HG03108 (cell line): Measurements from ENCODE around the gene EVA1C.
"Not testable (repeated sequence)": the region's sequence is repeated elsewhere in the genome, so short reads cannot be mapped to it uniquely, and the experiment has no call there.

Source experiments
- ATAC-seq: cut with Tn5 transposase; IDR thresholded peaks from one replicate; pipeline ENCODE4 v1.9.1; 2021; ENCODE audit warnings: moderate library complexity; ENCODE audit not compliant: unreplicated experiment

The EVA1C gene

DNA sequence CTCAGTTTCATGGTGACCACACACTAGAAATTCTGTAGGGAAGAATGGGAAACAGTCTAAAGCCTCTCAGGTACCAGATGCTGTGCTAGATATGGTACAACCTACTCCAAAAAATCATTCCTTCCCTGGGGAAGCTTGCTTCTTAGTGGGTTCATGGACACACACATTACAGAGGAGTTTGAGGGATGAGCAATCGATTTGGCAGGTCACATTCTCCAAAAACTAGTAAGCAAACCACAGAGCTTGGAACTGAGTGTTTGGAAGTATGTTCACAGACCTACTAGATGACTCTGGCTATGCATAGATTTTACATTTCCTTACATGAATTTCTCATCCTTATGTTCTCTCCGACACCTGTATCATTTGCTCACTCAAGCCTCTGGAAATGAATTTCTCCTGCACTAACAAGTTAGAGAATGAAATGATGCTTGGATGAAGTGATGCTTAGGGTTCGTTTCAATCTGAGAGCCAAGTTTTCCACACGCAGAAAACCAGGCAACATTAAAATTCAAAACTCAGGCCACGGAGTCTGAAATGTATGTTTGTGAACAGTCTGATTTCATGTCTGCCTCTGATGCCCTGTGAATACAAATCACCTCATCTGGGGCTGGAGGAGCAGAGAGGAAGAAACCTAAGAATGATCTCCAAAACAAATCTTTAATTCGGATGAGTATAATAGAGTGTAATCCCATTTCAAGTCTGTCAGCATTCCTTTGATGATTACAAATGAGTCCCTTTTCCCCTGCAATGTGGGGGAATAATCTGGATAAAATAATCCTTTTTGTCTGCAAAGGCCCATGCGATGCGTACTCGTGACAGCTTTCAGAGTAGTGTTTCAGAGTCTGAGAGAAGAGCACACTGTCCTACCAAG lies 11.0 kb downstream of the EVA1C start:
- ATAC-seq = no peak

DNA sequence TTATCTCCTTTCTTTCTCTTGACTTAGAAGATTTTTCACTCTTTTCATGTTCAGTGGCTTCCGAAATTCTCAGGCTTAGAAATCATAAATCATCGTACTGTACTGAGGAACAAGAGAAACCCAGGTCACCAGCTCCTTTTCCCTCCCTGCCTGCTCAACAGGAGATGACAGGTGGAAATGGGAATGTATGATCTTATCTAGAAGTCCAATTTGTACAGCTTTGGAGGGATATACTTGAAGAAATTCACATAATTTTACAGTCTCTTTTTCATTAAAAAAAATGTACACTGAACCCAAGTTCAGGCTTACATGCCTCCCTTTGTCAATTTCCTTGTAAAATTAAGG lies 11.7 kb downstream of the EVA1C start:
- no peak for ATAC-seq

DNA sequence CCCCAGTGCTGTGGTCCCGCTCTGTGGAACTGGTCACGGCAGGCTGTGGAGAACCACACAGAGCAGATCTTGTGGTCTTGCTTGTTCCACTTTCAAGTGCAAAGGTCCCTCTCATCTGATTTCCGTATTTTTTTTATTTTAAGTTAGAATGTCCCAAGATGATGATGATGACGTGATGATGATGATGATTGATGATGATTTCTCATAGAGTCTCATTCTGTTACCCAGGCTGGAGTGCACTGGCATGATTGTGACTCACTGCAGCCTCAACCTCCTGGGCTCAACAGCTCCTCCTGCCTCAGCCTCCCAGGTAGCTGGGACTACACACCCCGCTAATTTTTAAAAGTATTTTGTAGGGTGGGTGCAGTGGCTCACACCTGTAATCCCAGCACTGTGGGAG lies 12.2 kb downstream of the EVA1C start:
- ATAC-seq = no peak

DNA sequence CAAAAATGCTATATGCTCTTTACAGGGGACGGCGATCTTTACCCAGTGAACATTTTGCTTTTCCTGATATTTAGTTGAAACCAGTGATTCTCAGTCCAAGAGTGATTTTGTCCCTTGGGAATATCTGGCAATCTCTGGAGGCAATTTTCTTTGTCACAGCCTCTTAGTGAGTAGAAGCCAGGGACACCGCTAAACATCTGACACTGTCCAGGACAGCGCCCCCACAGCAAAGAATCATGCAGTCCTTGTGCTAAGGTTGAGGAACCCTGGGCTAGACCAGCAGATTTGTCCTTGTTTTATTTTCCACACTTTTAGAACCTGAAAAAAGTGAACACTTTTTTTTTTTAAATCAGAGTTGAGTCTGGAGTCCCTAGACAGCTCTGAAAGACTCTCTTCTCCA lies 13.1 kb downstream of the EVA1C start:
- no peak for ATAC-seq

DNA sequence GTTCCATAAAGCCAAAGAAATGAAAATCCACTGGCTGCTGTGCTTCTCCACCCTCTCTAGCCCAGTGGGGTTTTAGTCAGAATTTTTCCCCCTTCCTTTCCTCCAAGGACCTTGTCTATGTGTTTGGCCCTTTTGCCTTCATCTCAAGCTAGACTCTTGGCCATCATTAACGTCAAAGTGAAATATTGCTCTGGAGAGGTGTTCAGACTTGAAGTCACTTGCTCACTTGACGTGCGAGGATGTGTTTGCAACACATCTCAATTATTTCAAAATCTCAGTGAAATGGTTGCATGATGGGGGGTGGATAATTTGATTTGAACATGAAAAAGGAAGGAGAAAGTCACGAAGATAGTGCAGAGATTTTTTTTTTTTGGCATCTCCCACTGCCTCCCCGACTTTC lies 13.6 kb downstream of the EVA1C start:
- no peak for ATAC-seq

DNA sequence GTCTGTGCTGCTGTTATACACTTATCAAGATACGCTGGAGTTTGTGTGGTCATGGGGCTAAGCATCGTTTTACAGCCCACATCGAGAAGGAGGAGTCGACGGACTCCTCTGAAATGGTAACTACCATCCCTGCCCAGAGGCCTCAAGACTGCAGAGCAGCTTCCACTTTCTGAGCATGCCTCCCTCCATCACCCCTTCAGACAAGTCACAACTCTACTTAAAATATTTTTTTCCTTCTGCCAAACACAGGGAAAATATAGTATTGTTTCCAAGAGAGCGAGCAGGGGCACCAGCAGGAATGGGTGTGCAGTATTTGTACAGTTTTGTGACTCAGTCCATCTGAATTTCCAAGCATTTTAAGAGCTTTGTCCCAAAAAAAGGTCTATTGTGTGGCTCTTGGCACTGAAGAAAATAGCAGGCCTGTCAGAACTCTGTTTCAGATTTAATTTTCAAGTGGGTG lies 14.1 kb downstream of the EVA1C start:
- ATAC-seq = no peak

DNA sequence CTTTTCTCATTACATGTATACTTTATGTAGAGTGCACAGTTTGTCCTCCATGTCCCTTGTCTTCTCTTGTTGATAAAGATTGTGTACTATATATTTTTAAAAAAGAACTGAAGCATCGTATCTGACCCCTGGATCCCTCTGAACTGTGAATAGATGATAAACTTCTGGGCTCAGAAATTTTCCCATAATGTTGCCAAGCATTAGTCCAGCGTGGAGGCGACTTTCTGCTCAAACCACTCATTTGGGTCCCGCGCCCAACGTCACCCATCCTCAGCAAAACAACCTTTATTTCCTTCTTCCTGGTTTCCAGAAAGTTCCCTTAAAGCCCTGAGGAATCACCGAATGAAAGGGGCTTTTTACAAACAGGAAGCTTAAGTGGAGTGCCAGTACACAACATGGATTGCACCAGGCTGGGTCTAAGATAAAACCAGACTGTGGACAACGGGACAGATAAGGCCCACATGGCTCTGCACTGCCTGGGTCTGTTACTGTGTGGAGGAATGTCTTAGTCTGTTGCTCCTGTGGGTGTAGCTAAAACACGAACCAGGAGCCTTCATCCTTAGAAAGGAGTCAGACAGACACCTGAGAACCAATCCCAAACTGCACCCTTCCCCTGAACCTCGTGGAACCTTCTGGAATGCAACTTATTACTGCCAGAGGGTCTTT lies 15.6 kb downstream of the EVA1C start:
- ATAC-seq = no peak

DNA sequence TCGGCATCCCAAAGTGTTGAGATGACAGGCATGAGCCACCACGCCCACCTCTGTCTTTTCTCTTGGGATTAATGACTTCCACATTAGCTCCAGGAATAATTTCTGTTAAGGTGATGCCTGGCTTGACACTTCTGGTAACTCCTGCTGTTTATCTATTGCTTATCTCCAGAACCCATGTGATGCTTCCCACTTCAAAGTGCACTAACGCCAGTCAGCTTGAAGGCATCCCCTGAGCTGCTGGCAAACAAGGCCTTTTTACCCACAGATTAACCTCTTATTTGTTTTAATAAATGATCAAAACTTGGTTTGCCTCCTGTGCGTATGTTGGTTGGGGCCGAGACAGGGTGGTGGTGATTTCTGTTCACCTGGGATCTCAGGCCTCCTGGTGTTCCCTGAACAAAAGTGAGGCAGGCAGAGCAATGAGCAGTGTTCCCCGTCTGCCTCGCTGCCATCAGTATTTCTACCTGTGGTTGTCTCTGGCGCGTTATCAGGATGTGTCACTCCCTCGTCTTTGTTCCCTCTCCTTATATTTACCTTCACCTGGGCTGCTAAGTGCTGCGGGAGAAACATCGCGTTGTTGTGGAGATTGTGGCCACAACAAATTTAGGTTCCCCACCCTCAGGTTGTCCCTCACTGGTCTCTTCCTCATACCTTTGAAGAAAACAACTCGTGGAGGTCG lies 20.6 kb downstream of the EVA1C start:
- ATAC-seq = not testable (repeated sequence)

DNA sequence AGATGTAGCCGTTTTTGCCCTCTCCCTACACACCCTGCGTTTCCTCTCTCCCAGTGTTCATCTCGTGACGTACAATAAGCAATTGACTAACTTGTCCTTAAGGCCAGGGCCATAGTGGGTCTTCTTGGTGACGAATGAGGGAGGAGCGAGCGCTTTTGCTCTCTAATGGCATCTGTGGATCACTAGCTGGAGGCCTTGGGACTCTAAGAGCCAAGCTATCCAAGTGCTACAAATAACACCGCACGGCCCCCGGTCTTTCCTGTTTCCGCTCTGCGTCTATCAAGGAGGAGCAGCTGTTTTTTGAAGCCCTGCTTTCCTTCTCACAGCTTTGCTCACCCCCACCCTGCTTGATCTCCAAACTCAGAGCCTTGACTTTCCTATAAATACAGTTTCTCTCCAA lies 25.2 kb downstream of the EVA1C start:
- ATAC-seq = no peak

DNA sequence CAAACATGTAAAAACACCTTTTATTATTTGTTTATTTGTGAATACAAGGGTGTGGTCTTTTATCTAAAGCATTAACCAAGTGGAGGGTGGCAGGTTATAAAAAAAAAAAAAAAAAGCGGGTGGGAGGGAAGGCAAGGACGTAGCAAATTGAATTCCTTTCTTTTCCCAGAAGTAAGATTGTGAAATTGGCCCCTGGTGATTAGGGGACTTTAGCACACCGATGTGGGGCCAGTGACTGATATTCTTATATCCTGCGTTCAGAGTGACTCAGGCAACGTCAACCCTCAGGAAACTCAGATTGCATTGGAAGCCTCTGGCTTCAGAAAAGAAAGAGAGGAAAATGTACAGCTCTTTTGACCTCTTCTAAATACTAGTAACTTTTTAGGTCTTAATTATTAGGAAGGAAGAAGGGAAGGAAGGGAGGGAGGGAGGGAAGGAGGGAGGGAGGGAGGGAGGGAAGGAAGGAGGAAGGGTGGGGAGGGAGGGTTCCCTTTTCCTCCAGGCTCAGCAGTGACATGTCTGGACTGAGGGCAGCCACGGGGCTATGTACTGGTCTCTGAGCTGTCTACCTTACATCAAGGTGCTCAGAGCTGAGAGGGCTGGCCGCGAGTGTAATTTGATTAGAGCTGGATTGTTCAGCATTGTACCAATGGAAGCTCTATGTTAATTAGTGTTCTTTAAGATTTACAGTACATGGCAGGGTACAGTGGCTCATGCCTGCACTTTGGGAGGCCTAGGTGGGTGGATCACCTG lies 30.2 kb downstream of the EVA1C start:
- no peak for ATAC-seq

DNA sequence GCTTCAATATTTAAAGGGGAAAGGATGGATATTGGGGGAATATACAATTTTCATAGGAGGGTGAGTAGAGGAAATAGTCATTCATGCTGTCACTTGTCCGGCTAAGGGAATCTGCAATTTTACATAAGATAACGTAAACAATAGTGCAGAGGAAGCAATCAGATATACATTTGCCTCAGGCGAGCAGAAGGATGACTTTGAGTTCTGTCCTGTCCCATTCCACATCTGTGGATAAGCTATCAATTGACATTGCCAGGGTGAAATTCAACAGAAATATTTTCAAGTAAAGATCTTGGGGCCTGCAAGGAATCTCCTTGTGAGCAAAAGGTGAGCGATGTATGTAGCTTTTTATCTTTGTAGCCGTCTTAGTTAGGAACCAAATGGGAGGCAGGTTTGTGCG lies 32.6 kb downstream of the EVA1C start:
- ATAC-seq = no peak

DNA sequence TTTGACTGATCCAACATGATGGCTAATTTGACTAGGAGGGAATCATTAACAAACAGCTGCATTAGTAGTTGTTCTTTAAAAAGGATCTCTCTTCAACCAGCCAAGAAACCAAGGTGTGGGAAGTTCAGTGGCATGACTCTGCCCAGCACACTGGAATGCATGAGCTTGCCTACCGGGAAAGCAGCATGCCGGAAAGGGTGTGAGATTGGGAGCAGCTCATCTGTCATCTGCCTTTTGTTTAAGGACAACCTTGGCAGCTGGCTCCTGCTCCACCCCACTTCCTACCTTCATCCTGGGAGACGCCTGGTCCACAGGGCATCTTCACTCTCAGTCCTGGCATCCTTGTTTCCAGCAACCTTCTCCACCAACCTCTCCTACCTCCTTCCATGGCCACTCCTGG lies 33.9 kb downstream of the EVA1C start:
- not testable (repeated sequence) for ATAC-seq

DNA sequence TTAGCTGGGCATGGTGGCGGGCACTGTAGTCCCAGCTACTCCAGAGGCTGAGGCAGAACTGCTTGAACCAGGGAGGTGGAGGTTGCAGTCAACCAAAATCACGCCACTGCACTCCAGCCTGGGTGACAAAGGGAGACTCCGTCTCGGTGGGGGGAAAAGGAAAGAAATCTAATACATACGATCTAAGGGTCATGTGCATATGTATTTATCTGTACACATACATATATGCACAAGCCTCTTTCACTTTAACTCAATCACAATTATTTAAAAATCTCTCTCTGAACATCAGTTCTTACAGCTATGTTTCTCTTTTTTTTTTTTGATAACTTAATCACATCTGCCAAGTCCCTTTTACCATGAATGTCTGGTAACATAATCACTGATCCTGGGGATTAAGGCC lies 34.7 kb downstream of the EVA1C start:
- no peak for ATAC-seq

DNA sequence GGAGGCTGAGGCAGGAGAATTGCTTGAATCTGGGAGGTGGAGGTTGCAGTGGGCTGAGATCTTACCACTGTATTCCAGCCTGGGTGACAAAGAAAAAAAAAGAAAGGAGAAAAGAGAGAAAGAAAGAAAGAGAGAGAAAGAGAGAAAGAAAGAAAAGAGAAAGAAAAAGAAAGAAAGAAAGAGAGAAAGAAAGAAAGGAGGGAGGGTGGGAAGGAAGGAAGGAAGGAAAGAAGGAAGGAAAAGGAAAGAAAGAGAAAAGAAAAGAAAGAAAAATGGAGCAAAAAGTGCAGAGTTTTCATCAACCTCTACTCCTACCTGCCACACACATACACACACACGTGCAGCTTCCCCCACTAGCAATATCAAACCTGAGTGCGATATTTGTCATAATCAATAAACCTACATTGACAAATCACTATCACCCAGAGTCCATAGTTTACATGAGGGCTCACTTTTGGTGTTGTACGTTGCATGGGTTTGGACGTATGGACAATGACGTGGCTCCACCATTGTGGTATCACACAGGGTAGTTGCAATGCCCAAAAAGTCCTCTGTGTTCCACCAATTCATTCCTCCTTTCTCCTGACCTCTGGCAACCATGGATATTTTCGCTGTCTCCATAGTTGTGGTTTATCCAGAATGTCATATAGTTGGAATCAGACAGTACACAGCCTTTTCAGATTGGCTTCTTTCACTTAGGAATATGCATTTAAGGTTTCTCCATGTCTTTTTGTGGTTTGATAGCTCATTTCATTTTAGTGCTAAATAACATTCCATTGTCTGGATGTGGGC lies 36.5 kb downstream of the EVA1C start:
- no peak for ATAC-seq

DNA sequence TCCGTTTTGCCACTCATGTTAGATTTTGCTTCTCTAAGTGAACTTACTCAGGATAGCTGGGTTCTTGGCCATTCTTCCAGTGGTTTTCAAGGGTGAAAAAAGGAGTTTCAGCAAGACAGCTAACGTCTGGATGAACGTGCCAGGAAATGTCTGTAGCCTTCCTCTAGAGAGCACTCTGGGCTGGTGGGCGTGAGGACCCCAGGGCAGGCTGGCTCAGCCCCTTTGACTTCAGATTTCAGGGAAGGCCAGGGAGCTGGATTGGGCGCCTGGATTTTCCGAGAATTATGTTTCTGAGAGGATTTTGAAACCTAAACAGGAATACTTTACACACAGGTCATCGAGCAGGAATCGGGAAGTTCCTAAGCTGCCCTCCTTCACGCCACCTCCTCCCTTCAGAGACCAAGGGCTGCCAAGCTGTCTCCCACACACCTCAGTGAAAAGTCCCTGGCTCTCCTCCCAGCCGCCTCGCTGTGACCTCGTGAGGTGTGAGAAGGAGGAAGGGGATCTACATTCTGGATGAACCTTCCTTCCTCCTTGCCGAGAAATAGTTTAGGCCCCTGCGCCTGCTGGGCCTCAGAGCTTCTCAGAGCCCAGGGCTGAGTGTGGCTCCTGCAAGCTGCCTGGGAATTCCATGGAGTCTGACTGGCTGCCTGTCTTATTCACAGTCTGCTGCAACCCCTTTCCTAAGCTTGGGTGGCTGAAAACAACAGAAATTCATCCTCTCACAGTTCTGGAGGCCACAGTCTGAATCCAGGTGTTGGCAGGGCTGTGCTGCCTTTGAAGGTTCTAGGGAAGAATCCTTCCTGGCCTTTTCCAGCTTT lies 38.6 kb downstream of the EVA1C start:
- ATAC-seq = not testable (repeated sequence)

DNA sequence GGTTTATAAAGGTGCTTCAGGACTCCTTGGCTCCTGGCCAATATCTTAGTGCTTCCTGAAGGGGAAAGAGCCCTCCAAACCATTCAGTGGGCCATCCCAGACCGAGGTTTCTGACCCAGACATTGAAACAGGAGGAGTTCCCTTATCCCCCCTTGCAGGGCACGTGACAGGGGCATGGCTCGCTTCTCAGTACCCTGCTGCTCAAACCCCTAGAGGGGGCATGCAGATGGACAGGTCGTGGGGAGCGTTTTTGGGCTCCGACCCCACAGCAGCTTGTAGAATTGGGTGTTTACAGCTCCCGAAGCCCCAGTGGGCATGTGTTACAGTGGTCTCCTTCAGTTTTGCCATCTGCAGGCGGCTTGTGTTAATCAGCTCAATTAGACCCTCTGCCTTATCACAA lies 39.7 kb downstream of the EVA1C start:
- ATAC-seq = not testable (repeated sequence)

DNA sequence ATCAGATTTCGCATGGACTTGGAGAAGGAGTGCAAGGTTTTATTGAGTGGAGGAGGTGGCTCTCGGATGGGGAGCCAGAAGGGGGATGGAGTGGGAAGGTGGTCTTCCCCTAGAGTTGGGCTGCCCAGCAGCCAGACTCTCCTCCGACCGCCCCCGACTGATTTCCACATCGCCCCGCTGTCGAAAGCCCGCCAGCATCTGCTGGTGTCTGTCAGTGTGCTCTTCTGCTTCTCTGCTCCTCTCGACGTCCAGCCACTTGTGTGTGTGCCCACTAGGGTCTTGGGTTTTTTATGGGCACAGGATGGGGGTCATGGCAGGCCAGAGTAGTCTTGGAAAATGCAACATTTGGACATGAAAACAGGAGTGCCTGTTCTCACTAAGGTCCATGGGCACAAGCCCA lies 40.1 kb downstream of the EVA1C start:
- ATAC-seq = no peak

DNA sequence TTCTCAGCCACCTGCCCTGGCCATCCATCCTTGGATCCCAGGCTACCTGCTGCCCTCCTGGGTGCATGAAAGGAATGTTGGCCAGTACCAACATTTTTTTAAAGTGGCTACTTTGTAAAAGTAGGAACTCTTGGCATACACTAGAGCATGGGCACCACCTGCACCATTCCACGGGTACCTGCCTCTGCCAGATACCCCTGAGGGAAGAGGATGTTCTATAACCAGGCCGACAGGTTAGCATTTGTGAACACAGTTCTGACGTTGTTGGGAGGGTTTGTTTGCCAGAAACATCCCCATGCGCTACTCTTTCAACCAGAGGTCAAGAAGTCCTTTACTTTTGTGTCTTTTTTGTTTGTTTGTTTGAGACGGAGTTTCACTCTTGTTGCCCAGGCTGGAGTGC lies 43.0 kb downstream of the EVA1C start:
- no peak for ATAC-seq

DNA sequence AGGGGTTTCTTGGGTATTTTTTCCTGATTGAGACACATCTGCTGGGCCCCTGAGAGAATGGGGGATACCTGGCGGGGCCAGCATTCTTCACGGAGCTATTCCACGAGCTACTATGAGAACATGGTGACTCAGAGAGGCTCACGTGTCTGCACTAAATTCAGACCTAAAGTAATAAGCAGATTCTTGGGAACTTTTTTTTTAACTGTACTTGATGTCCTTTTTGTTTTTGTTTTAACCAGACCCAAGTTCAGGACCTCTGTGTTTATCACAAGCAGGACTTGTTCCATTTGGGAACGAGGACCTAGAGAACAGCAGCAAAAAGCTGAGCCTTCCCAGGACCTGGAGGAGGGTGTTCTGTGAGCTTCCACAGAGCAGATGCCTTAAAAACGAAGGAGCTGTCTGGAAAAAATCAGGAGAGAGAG lies 44.0 kb downstream of the EVA1C start:
- ATAC-seq = no peak
